SH-SY5Y (cell line): ENCODE measurements around the gene CLEC16A.

Experiments used
- GATA2 ChIP-seq: IDR thresholded peaks from 2 replicates; pipeline ENCODE4 v1.6.1; 2011; ENCODE audit warnings: mild to moderate bottlenecking, low read depth, low read length
- GATA3 ChIP-seq: IDR thresholded peaks from 2 replicates; pipeline ENCODE4 v1.6.1; 2011; ENCODE audit warnings: low read depth, mild to moderate bottlenecking, low read length, moderate library complexity

CLEC16A gene

DNA sequence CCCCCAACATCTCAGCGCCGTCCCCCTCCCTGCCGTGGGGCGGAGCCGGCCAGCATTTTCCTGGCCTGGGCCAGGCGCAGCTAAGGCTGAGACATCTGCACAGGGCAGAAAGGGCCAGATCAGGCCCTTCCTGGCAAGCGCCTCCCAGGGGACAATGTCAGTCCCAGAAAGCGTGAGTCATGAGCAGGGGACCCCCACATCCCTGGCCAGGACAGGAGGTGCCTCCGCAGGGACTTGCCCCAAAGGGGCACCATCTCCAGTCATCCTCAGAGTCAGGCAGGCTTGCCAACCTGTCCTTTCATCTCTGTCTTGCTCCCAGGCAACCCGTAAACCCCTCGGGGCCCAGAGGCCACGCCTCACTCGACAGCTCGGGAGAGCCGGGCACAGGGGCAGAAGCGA is 268.4 kb downstream of the CLEC16A start:
- no peak for TF ChIP-seq GATA2
- no peak for TF ChIP-seq GATA3

DNA sequence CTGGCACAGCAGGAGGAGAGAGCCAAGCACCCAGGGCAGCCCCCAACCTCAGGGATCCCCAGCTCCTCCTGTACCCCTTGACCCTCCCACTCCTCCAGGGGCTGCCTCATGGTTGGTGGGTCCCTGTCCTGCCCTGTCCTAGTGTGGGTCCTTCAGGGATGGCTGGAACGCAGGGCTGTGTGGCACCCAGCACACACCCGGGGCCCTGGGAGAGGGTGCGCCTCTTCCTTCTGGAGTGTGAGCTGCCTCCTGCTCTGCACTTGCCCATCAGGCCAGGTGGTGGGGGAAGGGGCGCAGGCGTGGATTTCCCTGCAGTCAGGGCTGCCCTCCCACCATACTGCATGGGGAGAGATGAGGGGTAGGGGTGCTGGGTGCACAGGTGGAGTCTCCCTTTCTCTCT is 269.0 kb downstream of the CLEC16A start:
- TF ChIP-seq GATA3 (no peak), GATA2 (no peak)

DNA sequence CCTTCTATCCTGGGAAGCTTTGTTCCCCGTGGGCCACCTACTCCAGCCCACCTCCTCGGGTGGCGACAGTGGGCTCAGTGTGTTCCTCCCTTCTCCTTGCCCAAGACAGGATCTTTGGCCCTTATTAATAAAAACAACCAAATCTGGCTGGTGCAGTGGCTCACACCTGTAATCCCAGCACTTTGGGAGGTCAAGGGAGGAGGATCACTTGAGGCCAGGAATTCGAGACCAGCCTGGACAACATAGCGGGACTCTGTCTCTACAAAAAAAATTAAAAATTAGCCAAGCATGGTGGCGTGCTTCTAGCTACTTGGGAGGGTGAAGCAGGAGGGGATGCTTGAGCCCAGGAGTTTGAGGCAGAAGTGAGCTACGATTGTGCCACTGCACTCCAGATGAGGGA is 269.4 kb downstream of the CLEC16A start:
- TF ChIP-seq GATA3 = no peak

DNA sequence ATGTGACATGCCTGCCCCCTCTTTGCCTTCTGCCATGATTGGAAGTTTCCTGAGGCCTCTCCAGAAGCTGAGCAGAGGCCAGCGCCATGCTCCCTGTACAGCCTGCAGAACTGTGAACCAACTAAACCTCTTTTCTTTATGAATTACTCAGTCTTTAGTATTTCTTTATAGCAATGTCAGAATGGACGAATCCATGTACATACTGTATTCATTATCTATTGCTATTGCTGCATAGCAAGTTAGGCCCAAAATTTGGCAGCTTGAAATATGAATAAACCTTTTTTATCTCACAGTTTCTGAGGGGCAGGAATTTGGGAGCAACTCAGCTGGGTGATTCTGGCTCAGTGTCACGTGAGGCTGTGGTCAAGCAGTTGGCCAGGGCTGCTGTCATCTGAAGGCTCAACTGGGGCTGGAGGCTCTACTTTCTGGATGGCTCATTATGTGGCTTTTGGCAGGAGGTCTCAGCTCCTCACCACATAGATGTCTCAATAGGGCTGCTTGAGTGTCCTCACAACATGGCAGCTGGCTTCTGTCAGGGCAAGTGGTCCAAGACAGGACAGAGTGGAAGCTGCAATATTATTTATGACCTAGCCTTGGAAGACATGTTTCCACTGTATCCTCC is 271.7 kb downstream of the CLEC16A start:
- TF ChIP-seq GATA2 = no peak
- no peak for TF ChIP-seq GATA3

DNA sequence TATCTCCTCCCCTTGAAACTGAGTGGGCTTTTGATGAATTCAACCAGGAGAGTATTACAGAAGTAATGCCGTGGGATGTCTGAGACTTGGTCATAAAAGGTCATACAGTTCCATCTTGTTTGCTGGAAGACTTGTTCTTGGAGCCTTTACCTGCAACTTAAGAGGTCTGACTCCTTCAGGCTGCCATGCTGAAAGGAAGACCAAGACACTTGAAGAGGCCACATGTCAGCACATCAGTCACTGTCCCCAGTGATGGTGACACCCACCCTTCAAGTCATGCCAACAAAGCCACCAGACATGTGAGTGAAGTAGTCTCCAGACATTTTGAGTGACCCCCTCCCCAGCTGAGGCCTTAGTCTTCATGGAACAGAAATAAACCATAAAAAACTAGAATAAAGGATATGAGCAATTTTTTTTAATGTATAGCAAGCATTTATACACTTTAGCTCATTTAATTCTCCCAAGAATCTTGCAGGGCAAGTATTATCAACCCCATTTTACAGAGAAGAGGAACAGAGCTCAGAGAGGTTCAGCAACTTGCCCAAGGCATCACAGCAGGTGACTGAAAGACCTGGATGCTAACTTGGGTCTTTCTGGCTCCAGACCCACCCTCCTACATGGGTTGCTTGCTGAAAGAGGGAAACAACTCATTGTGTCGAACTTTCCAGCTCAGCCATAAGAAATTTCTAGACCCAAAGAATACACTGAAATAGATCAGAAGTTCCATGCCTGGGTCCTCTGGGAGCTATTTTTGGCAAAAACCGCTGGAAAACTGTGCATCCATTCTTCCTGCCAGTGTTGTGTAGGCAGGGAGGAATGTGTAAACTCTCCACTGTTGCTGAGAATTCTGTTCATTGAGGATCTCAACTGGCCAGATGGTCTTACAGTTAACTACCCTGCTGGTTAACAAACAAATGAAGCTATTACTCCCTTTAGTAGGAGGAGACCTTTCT is 273.6 kb downstream of the CLEC16A start:
- TF ChIP-seq GATA3 = no peak
- TF ChIP-seq GATA2 = no peak

DNA sequence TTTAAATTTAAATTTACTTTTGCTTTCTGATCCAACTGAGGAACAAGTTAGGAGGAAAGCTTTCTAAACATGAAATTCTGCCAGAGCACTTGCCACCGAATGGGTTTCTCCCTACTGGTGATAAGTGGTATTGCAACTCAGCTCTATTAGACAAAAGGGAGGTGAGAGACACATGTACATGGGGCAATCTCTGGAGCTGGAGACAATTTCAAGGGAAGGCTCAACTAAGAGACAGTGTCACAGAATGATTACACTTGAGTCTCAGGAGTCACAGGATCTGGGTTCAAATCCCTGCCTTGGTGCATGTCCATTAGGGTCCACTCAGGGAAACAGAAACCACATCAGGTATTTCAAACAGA is 274.2 kb downstream of the CLEC16A start:
- TF ChIP-seq GATA2 (no peak), GATA3 (no peak)

DNA sequence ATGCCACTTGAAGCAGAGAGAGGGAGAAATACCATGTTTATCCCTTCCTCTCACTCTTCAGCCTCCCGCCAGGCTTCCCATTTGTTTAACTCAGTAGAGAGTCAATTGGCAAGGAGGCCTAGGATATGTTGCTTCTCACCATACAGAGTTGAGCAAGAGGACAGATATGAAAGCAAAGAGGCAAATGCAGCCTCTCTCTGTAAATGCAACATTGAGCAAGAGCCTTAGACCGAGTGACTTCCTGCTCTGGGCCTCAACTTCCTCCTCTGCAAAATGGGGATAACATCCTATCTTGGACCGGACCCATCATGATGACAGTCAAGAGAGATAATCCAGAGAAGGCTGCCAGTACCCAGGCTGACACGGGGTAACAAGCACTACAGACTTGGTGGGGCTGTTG is 274.8 kb downstream of the CLEC16A start:
- TF ChIP-seq GATA3 (no peak), GATA2 (no peak)

DNA sequence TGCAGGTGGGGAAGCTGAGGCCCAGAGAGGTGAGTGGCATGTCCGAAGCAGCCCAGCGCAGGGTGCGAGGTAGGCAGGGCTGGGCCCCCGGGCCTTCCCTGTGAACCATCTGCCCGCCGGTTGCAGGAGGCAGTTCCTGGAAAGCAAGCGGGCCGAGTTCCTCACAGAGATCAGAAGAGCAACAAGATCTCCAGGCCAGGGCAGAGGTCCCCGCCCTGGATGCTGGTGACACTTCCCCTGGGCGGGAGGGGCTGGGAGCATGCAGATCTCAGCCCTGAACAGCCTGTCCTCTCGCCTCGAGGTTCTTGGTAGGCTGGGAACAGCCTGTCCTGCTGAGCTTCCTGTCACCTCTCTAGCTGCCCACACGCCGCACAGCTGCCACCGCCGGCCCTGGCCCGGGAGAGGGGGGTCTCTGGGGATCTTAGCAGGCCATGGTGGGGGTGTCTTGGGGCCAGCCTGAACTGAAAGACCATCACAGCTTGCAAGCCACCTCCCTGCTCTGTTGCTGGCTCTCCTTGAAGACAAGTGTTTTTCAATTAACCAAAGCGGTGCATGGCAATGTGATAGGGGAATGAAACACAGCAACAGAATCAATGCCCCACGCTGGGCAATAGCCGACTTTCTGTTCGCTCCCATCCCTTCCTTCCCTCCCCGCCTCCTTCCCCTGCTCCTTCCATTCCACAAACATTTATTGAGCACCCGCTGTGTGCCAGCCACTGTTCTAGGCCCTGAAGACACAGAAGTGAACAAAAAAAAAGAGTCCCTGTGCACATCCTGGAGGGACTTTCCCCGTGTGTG is 279.9 kb downstream of the CLEC16A start:
- TF ChIP-seq GATA2 = no peak
- TF ChIP-seq GATA3 = no peak

DNA sequence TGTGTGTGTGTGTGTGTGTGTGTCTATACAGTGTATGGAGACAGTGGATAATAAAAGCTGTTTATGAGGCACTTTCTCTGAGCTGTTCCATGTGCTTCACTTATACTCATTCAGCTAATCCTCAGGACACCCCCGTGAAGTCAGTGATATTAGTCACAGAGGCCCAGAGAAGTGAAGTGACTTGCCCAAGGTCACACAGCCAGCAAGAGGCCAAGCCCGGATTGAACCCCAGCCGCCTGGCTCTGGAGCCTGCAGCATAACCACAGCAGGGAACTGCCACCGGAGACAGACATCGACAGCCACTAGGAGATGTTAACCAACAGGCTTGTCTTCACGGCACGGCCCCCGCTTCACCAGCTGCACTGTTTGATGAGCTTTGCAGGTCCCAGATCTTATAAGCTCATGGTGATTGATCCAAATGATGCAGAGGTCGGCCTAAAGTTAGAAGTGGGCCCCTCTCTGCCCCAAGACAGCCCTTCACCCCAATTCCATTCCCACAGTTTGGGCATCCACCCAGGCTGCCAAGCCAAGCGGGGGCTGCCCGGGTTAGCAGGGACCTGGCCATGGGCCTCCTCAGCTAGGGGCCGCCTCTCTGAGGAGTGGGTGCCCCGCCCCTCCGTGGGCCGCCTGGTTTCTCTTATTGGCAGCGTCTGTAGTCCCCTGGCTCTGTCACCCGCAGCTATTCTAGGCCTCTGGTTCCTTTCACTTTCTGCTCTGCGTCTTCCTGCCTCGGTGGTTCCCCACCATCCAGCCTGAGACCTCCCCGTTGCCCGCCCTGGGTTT is 280.7 kb downstream of the CLEC16A start:
- TF ChIP-seq GATA2 = no peak
- TF ChIP-seq GATA3 = no peak

DNA sequence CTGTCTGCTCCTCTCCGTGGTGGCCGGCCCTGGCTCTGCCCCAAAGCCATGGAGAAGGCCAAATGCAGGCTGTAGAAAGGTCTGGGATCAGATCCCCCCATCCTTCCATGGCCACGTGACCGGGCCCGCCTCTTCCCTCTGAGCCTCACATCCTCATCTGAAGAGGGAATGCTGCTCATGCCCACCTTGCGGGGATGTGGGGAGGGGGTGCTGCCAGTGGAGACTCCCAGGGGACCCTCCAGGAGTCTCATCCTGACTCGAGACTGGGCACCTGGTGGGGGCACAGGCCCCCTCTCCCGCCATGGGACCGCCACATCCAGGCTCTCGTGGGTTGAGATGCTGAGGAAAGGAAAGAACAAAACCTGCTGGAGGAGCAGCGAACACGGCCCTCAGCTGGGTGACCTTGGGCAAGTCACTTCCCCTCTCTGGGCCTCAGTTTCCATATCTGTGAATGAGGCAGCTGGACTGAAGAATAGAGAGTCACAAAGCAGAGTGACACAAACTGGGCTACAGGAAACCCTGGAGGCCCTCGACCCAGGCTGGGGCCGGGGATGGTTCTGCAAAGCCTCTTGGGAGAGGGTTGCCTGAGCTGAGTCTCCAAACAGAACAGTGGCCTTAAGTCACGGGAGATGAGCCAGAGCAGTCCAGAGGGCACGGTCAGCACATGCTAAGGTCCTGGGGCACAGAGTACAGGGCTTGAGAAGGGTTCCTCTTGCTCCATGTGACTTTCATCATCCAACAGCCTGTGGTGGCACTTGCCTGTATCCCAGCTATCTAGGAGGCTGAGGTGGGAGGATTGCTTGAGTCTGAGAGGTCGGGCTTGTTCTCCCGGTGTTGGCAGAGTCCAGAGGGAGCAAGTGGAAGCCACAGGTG is 281.5 kb downstream of the CLEC16A start:
- TF ChIP-seq GATA3 = no peak
- no peak for TF ChIP-seq GATA2

DNA sequence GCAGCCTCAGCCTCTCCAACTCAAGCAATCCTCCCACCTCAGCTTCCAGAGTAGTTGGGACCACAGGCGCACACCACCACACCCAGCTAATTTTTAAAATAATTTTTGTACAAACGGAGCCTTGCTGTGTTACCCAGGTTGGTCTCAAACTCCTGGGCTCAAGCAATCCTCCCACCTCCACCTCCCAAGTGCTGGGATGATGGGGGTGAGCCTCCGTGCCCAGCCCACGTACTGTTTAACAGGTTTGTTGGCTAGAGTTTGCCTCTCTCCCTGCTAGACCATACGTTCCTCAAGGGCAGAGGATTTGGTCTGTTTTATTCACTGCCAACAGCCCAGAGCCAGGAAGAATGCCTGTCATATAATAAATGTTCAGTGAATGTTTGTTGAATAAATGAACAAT is 285.1 kb downstream of the CLEC16A start:
- TF ChIP-seq GATA3 (no peak), GATA2 (no peak)

DNA sequence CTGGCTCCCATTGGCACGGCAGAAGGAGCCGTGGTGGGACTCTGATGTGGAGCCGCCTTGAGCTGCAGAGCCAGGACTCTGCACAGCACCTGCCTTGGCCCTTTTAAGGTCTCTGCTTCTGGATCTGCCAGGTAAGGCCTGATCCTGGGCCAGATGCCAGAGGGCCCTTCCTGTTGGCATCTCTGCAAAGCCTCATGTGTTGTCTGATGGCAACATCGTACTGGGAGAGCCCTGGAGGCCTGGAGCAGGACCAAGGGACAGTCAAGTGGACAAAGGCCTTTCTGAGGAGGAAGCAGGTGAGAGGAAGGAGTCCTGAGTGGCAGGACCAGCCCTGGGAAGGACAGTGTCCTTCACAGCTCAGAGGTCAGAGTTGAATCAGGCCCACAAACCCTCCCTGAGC is 285.5 kb downstream of the CLEC16A start:
- TF ChIP-seq GATA2 = no peak
- no peak for TF ChIP-seq GATA3

DNA sequence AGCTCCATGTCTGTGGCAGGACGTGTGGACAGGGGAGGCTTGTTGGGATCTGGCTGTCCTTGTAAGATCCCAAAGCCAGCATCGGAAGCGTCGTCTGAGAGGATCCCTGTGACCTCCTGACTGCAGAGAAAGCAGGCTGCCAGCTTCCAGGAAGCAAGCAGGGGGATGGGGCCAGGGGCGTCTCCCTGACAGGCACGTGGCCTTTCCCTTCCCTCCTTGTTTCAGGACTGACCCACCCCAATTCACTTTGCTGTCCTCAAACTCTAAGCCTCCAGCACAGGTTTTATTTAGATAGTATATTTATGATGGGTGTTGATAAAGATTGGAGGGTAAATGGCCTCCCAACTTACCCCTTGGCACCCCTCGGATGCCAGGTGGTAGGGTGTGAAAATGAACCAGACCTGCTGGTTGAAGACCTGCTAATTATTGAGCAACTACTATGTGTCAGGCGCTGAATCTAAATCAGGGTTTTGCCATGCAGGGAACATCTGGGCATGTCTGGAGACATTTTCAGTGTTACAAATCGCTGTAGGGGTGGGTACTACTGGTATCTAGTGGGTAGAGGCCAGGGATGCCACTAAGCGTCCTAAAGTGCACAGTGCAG is 287.1 kb downstream of the CLEC16A start:
- TF ChIP-seq GATA3 (no peak), GATA2 (no peak)
